GM23338 (cell line): ENCODE measurements around the gene WBP1.

Experiments used
- CTCF ChIP-seq, 2 experiments: fragments of 200-600 bp in 1 of 2; sonication (generic) in 1 of 2; conservative IDR thresholded peaks; 2 replicates each; pipeline versions ENCODE4 v1.5.1 to v1.6.1; 2016 to 2017; ENCODE audit warnings: antibody characterized with exemption in 2 of 2, low read depth in 2 of 2, mild to moderate bottlenecking in 2 of 2, moderate library complexity in 1 of 2
- EZH2phosphoT487 ChIP-seq: fragments of 200-600 bp; sonication (generic); IDR thresholded peaks from one replicate; pipeline ENCODE4 v1.8.1; 2018; ENCODE audit warnings: antibody characterized with exemption; ENCODE audit not compliant: unreplicated experiment
- POLR2AphosphoS5 ChIP-seq: IDR thresholded peaks from 2 replicates; pipeline ENCODE4 v1.6.1; 2016; ENCODE audit warnings: antibody characterized with exemption, low read depth
- ZNF114 ChIP-seq: fragments of 250-450 bp; sonication (Bioruptor Pico); IDR thresholded peaks from 2 replicates; pipeline ENCODE4 v1.5.0; 2020; ENCODE audit warnings: mild to moderate bottlenecking, moderate library complexity

- TF ChIP-seq CTCF (conservative IDR thresholded peaks at IDR 0.05; ENCODE audit: low read depth in 2 of 2) (no peak), EZH2phosphoT487 (no peak), POLR2AphosphoS5 (no peak), ZNF114 (CRISPR knock-in tag) (no peak)
Observed at GRCh38 chr2:74447230-74447999, 10.8 kb upstream of the WBP1 start.
